22Rv1 (cell line): ENCODE measurements around the gene SP100.

Source experiments
- ZFX ChIP-seq: fragments of 450-650 bp; IDR thresholded peaks from 2 replicates; pipeline ENCODE4 v1.6.1; 2017; ENCODE audit warnings: antibody characterized with exemption, borderline replicate concordance
- TF ChIP-seq, protein P1 (sequence below): fragments of 450-650 bp; IDR thresholded peaks from 2 replicates; pipeline ENCODE4 v1.5.1; 2017; ENCODE audit warnings: mild to moderate bottlenecking

- TF ChIP-seq, protein P1, sequence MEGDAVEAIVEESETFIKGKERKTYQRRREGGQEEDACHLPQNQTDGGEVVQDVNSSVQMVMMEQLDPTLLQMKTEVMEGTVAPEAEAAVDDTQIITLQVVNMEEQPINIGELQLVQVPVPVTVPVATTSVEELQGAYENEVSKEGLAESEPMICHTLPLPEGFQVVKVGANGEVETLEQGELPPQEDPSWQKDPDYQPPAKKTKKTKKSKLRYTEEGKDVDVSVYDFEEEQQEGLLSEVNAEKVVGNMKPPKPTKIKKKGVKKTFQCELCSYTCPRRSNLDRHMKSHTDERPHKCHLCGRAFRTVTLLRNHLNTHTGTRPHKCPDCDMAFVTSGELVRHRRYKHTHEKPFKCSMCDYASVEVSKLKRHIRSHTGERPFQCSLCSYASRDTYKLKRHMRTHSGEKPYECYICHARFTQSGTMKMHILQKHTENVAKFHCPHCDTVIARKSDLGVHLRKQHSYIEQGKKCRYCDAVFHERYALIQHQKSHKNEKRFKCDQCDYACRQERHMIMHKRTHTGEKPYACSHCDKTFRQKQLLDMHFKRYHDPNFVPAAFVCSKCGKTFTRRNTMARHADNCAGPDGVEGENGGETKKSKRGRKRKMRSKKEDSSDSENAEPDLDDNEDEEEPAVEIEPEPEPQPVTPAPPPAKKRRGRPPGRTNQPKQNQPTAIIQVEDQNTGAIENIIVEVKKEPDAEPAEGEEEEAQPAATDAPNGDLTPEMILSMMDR, result no peak
- TF ChIP-seq ZFX, result no peak
Observed at GRCh38 chr2:230541934-230542380, 126.0 kb downstream of the SP100 start.
